ENCODE measurements around the gene PCSK4. TPM values are rescaled to one million over a fixed set of nuclear protein-coding genes. Genes with fewer than 3 reads are reported as not detected.

PCSK4 gene
- total RNA-seq, 1 experiment from 2014 or later = 11.1 TPM

DNA sequence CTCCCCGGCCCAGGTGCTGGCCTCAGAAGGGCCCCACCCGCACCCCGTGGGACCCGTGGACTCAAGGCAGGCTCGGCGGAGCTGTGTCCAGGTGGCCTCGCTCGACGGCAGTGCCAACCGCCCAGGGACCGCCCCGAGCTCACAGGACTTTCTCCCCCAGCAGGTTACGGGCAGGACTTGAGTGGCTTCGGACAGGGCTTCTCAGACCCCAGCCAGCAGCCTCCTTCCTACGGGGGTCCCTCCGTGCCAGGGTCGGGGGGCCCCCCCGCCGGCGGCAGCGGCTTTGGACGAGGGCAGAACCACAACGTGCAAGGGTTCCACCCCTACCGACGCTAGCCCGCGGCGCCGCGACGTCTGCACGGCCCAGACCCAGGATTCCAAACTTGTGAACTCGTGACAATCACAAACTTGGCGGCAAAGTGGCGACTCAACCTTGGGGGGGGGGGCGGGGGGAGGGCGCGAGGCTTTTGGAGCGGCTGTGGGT lies 55.5 kb downstream of the PCSK4 start:
- H3K9me3 ChIP-seq (ENCODE audit: control insufficient read depth in 1 of 2, insufficient read depth in 1 of 2, low read depth in 1 of 2, low read length in 2 of 2) = no peaks in the 10 kb centered on the region
- ChIA-PET CTCF (no interaction called here), POLR2A (no interaction called here), RAD21 (ENCODE audit: low non-redundant PET in 1 of 2, low total read pairs in 2 of 2, uncharacterized antibody in 2 of 2, unreplicated experiment in 2 of 2) (no interaction called here)
- TF ChIP-seq EZH2phosphoT487 (IDR thresholded peaks at IDR 0.05; ENCODE audit: borderline replicate concordance) = no peak
- no peak for TF ChIP-seq CBX3 (IDR thresholded peaks at IDR 0.05; ENCODE audit: low read depth)
- no peak for TF ChIP-seq POLR2A (IDR thresholded peaks at IDR 0.05; ENCODE audit: borderline replicate concordance, extremely low read depth, insufficient read depth, insufficient read length)
- TF ChIP-seq EZH2 (IDR thresholded peaks at IDR 0.05) = no peak
- no peak for TF ChIP-seq ZNF274 (IDR thresholded peaks at IDR 0.05; ENCODE audit: low read depth, low read length)
- TF ChIP-seq CTCF (IDR thresholded peaks at IDR 0.05 in 2 of 3, conservative IDR thresholded peaks at IDR 0.05 in 1 of 3; ENCODE audit: borderline replicate concordance in 1 of 3, insufficient read depth in 1 of 3, low read depth in 2 of 3, low read length in 2 of 3) = no peak
- TF ChIP-seq JUND (IDR thresholded peaks at IDR 0.05) = no peak
- TF ChIP-seq CEBPB (IDR thresholded peaks at IDR 0.05; ENCODE audit: low read depth) = no peak
- TF ChIP-seq TCF7L2 (IDR thresholded peaks at IDR 0.05; ENCODE audit: borderline replicate concordance, extremely low read depth, insufficient read depth, insufficient read length) = no peak
- TF ChIP-seq, protein P1, sequence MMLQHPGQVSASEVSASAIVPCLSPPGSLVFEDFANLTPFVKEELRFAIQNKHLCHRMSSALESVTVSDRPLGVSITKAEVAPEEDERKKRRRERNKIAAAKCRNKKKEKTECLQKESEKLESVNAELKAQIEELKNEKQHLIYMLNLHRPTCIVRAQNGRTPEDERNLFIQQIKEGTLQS (IDR thresholded peaks at IDR 0.05) = no peak
- TF ChIP-seq, protein P2, sequence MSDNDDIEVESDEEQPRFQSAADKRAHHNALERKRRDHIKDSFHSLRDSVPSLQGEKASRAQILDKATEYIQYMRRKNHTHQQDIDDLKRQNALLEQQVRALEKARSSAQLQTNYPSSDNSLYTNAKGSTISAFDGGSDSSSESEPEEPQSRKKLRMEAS (IDR thresholded peaks at IDR 0.05) = no peak
- TF ChIP-seq YY1 (IDR thresholded peaks at IDR 0.05; ENCODE audit: extremely low read depth, insufficient replicate concordance, low read depth, low read length) = no peak
- no peak for TF ChIP-seq ELF1 (IDR thresholded peaks at IDR 0.05; ENCODE audit: borderline replicate concordance, low read depth)
- no peak for TF ChIP-seq POLR2AphosphoS5 (IDR thresholded peaks at IDR 0.05; ENCODE audit: low read depth, low read length)
- TF ChIP-seq ZFX (IDR thresholded peaks at IDR 0.05) = no peak
- TF ChIP-seq SIN3A (IDR thresholded peaks at IDR 0.05; ENCODE audit: low read depth) = no peak
- no peak for TF ChIP-seq RAD21 (IDR thresholded peaks at IDR 0.05; ENCODE audit: low read depth)
- TF ChIP-seq EGR1 (IDR thresholded peaks at IDR 0.05; ENCODE audit: low read depth) = no peak
- TF ChIP-seq SP1 (IDR thresholded peaks at IDR 0.05; ENCODE audit: low read depth) = no peak
- no peak for TF ChIP-seq FOSL1 (IDR thresholded peaks at IDR 0.05; ENCODE audit: low read depth)
- no peak overlapping the region for H2AFZ ChIP-seq (ENCODE audit: low read depth, low read length, poor library complexity, severe bottlenecking)
- peaks cover 11 to 23% of the 10 kb centered on the region in 2 experiments; a peak in 3 of 4 replicates for H3K4me1 ChIP-seq (ENCODE audit: control insufficient read depth in 1 of 2, insufficient read depth in 2 of 2, low read length in 2 of 2)
- peaks cover 3% of the 10 kb centered on the region; the same call in 1 of the 2 replicates for H4K20me1 ChIP-seq (ENCODE audit: insufficient read depth)
- H3K4me2 ChIP-seq (ENCODE audit: low read length) = no peak overlapping the region
- peaks cover 22 to 38% of the 10 kb centered on the region in 2 experiments for H3K36me3 ChIP-seq (ENCODE audit: control insufficient read depth in 1 of 2, insufficient read depth in 2 of 2, low read length in 2 of 2)
- H3K79me2 ChIP-seq (ENCODE audit: insufficient read depth, low read length) = peaks cover 34% of the 10 kb centered on the region
- DNase-seq (ENCODE audit: low read depth, low spot score) (no peak), ATAC-seq (no peak)
- H3K27me3 ChIP-seq (ENCODE audit: insufficient read depth, low read length) = no peaks in the 10 kb centered on the region
- no peak overlapping the region for H3K9ac ChIP-seq (ENCODE audit: low read length)
- no TSS peak for BruUV-seq (replicated peaks)
- intact Hi-C loops (cut with micrococcal nuclease) = no loop called here
- no peaks in the 10 kb centered on the region for H3K9me2 ChIP-seq (ENCODE audit: insufficient read depth)
- H3K27ac ChIP-seq (ENCODE audit: low read depth, low read length) = no peak overlapping the region
- no peak overlapping the region for H3K4me3 ChIP-seq (replicated peaks in 1 of 2; ENCODE audit: low read depth in 1 of 2, low read length in 2 of 2)
